ENCODE results near the gene ALG9. TPM values are rescaled to one million over a fixed set of nuclear protein-coding genes. Genes with fewer than 3 reads are reported as not detected.

The ALG9 gene
- total RNA-seq, 3 donors from 2014 or later (not counting 1 experiment from before 2014, with no cell fraction given), result 30.6 to 37.1 (median 35.4) TPM

- H3K27ac Mint-ChIP-seq, result no peak overlapping the region
- H3K27me3 ChIP-seq (ENCODE audit: control insufficient read depth, insufficient read depth, low read length), result no peaks in the 10 kb centered on the region
- ATAC-seq (no peak), DNase-seq (no peak)
- H3K27me3 Mint-ChIP-seq (ENCODE audit: low read depth in 2 of 2), result no peaks in the 10 kb centered on the region
- WGBS (ENCODE audit: insufficient coverage), result 89% methylated on average over 1 of the region's 1 CpG
- peaks cover under 1 to 7% of the 10 kb centered on the region in 2 donors for H3K4me1 Mint-ChIP-seq
- intact Hi-C loops (cut with micrococcal nuclease), result no loop called here
- TF ChIP-seq, protein P1, sequence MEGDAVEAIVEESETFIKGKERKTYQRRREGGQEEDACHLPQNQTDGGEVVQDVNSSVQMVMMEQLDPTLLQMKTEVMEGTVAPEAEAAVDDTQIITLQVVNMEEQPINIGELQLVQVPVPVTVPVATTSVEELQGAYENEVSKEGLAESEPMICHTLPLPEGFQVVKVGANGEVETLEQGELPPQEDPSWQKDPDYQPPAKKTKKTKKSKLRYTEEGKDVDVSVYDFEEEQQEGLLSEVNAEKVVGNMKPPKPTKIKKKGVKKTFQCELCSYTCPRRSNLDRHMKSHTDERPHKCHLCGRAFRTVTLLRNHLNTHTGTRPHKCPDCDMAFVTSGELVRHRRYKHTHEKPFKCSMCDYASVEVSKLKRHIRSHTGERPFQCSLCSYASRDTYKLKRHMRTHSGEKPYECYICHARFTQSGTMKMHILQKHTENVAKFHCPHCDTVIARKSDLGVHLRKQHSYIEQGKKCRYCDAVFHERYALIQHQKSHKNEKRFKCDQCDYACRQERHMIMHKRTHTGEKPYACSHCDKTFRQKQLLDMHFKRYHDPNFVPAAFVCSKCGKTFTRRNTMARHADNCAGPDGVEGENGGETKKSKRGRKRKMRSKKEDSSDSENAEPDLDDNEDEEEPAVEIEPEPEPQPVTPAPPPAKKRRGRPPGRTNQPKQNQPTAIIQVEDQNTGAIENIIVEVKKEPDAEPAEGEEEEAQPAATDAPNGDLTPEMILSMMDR (IDR thresholded peaks at IDR 0.05), result no peak
- H3K4me3 Mint-ChIP-seq, result no peak overlapping the region
- peaks cover 44% of the 10 kb centered on the region for H3K36me3 ChIP-seq (ENCODE audit: control insufficient read depth, insufficient read depth, low read length)
- no peaks in the 10 kb centered on the region for H3K9me3 ChIP-seq (ENCODE audit: control insufficient read depth, insufficient read depth, low read length)
- H3K27ac ChIP-seq (ENCODE audit: low read length), result no peak overlapping the region
- no peak overlapping the region for H3K4me3 ChIP-seq (ENCODE audit: low read length)
- no peaks in the 10 kb centered on the region for H3K4me1 ChIP-seq (ENCODE audit: control insufficient read depth, insufficient read depth, low read length)
- H3K9me3 Mint-ChIP-seq, result no peaks in the 10 kb centered on the region
- H3K36me3 Mint-ChIP-seq, result peaks cover 15% of the 10 kb centered on the region
These were observed 35.2 kb downstream of the ALG9 start for GRCh38 chr11:111836162-111836561.

DNA sequence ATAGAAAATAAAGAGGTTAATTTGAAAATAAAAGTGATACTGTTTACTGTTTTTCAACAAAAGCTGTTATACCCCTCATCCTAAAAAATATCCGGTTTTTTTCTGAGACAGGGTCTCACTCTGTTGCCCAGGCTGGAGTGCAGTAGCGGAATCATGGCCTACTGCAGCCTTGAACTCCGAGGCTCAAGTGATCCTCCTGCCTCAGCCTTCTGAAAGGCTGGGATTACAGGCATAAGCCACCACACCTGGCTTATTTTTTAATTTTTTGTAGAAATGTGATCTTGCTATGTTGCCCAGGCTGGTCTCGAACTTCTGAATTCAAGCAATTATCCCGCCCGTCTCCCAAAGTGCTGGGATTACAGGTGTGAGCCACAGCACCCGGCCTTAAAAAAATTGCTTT is 35.7 kb downstream of the ALG9 start:
- H3K27me3 ChIP-seq (ENCODE audit: control insufficient read depth, insufficient read depth, low read length), result no peaks in the 10 kb centered on the region
- TF ChIP-seq, protein P1 (IDR thresholded peaks at IDR 0.05), result no peak
- ATAC-seq, result no peak
- H3K4me1 ChIP-seq (ENCODE audit: control insufficient read depth, insufficient read depth, low read length), result no peaks in the 10 kb centered on the region
- Mint-ChIP-seq H3K4me1 (peaks cover 0 to 5% of the 10 kb centered on the region in 2 donors), H3K4me3 (no peak overlapping the region), H3K27me3 (ENCODE audit: low read depth in 2 of 2) (no peaks in the 10 kb centered on the region), H3K27ac (no peak overlapping the region), H3K36me3 (peaks cover 15% of the 10 kb centered on the region), H3K9me3 (no peaks in the 10 kb centered on the region)
- intact Hi-C loops (cut with micrococcal nuclease), result no loop called here
- H3K36me3 ChIP-seq (ENCODE audit: control insufficient read depth, insufficient read depth, low read length), result peaks cover 44% of the 10 kb centered on the region
- H3K27ac ChIP-seq (ENCODE audit: low read length), result no peak overlapping the region
- WGBS (ENCODE audit: insufficient coverage), result 96% methylated on average over 7 of the region's 7 CpGs
- H3K4me3 ChIP-seq (ENCODE audit: low read length), result no peak overlapping the region
- no peak for DNase-seq
- H3K9me3 ChIP-seq (ENCODE audit: control insufficient read depth, insufficient read depth, low read length), result no peaks in the 10 kb centered on the region

DNA sequence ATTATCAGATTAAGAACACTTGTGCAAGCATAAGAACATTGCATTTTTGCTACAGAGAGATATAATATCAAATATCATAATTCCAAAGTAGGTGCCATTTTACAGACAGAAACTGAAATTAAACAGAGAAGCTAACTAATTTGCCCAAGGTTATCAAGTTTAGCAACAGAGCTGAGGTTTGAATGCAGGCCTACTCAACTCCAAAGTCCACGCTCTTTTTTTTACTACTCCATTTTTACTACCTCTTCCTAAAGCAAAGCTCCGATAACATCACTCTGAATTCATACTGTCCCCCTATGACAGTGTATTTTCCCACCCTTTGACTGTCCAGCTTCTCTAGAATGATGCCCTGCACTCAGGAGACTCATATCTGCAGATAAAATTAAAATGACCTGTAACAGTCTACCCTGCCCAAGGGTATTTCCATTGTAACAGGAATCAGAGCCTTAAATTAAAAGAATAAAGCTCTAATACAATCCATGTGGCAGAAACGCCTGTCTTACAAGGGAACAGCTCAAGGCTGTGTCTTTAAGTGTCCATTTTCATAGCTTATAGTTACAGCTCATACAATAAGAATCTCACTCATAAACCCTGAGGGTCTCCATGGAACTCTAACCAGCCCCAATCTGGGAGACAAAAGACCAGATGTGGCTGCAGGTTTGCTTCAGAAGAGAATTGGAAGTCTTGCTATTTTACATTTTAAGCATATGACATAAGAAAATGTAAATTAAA is 36.8 kb downstream of the ALG9 start:
- Mint-ChIP-seq H3K36me3 (peaks cover 25% of the 10 kb centered on the region), H3K4me1 (peaks cover 0 to 5% of the 10 kb centered on the region in 2 donors), H3K9me3 (no peaks in the 10 kb centered on the region), H3K27ac (no peak overlapping the region), H3K4me3 (no peak overlapping the region), H3K27me3 (ENCODE audit: low read depth in 2 of 2) (no peaks in the 10 kb centered on the region)
- no peak for DNase-seq
- 93% methylated on average over 3 of the region's 3 CpGs for WGBS (ENCODE audit: insufficient coverage)
- intact Hi-C loops (cut with micrococcal nuclease), result no loop called here
- H3K4me1 ChIP-seq (ENCODE audit: control insufficient read depth, insufficient read depth, low read length), result no peaks in the 10 kb centered on the region
- no peaks in the 10 kb centered on the region for H3K27me3 ChIP-seq (ENCODE audit: control insufficient read depth, insufficient read depth, low read length)
- H3K9me3 ChIP-seq (ENCODE audit: control insufficient read depth, insufficient read depth, low read length), result no peaks in the 10 kb centered on the region
- peaks cover 41% of the 10 kb centered on the region for H3K36me3 ChIP-seq (ENCODE audit: control insufficient read depth, insufficient read depth, low read length)
- no peak for ATAC-seq
- no peak overlapping the region for H3K4me3 ChIP-seq (ENCODE audit: low read length)
- TF ChIP-seq, protein P1 (IDR thresholded peaks at IDR 0.05), result no peak
- H3K27ac ChIP-seq (ENCODE audit: low read length), result no peak overlapping the region

DNA sequence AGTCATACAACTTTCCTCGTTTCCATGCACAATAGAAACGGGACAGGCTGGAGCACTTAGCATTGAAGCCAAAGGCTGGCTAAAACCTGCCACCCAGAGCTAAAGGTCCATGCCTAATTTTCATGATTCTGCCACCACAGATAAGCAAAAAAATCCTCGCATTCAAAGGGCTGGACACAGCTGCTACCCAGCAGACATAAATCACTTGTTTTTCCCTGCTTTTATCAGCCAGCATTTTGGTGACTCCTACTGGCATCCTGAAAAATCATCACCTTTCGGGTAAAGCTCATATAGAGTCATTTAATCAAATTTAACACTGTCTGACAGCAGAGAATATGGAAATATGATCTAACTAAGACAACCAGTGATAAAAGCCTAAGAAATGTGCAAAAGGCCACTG is 37.9 kb downstream of the ALG9 start:
- Mint-ChIP-seq H3K36me3 (peaks cover 32% of the 10 kb centered on the region), H3K4me3 (no peak overlapping the region), H3K27me3 (ENCODE audit: low read depth in 2 of 2) (no peaks in the 10 kb centered on the region), H3K27ac (no peak overlapping the region), H3K4me1 (peaks cover 0 to 5% of the 10 kb centered on the region in 2 donors), H3K9me3 (no peaks in the 10 kb centered on the region)
- no peak overlapping the region for H3K4me3 ChIP-seq (ENCODE audit: low read length)
- ATAC-seq (no peak), DNase-seq (no peak)
- no peaks in the 10 kb centered on the region for H3K27me3 ChIP-seq (ENCODE audit: control insufficient read depth, insufficient read depth, low read length)
- no peak overlapping the region for H3K27ac ChIP-seq (ENCODE audit: low read length)
- WGBS (ENCODE audit: insufficient coverage), result 96% methylated on average over 4 of the region's 4 CpGs
- H3K9me3 ChIP-seq (ENCODE audit: control insufficient read depth, insufficient read depth, low read length), result no peaks in the 10 kb centered on the region
- TF ChIP-seq, protein P1 (IDR thresholded peaks at IDR 0.05), result no peak
- no peaks in the 10 kb centered on the region for H3K4me1 ChIP-seq (ENCODE audit: control insufficient read depth, insufficient read depth, low read length)
- peaks cover 41% of the 10 kb centered on the region for H3K36me3 ChIP-seq (ENCODE audit: control insufficient read depth, insufficient read depth, low read length)
- intact Hi-C loops (cut with micrococcal nuclease), result no loop called here

Data from natural killer cell (primary cell).